ENCODE measurements around the gene TBC1D13.

TBC1D13 gene

DNA sequence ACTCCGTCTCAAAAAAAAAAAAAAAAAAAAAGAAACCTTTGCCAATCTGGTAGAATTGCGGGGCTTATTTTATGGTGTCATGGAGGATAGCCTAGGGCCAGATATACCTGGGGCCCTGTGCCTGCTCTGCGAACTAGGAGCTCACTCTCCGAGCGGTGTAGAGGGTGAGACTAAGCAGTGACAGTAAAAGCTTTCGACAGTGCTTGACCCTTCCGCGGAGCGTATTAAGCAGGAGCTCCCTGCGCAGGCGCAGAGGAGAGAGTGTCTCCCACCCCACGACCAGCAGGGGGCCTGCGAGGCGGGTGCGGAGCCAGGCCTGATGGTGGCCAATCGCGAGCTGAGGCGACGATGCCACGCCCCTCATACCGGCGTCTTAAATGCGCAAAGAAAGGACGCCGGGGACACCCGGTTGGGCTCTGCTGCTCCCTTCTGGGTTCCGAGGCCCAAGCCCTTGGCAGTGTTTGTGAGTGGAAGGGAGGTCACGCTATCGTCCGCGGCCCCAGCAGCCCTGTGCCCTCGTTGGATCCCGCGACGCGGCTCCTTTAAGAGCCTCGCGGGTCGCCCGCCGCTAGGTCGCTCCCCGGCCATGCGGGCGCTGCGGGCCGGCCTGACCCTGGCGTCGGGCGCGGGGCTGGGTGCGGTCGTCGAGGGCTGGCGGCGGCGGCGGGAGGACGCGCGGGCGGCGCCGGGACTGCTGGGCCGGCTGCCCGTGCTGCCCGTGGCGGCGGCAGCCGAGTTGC is 31.2 kb downstream of the TBC1D13 start, which contains the start of gene ENDOG:
ENDOG (plus strand) TSS at position 402 of the 740 bp plus-strand sequence; CDS start at position 587, 185 bp downstream.
- in situ Hi-C loops (cut with HindIII; ENCODE audit: low pct_ligation_motif_present, low pct_unique_long_range_greater_than_20kb, low sequenced_read_pairs) = no loop called here

GRCh38 chr9:128818839-128819715 is 32.0 kb downstream of the TBC1D13 start:
- DNase-seq = no peak
- in situ Hi-C loops (cut with HindIII; ENCODE audit: low pct_ligation_motif_present, low pct_unique_long_range_greater_than_20kb, low sequenced_read_pairs) = no loop called here

More for the DNA sequence above, 31.2 kb downstream of the TBC1D13 start, which contains the start of gene ENDOG:
- peak; percentile 95 for DNase-seq

DNA sequence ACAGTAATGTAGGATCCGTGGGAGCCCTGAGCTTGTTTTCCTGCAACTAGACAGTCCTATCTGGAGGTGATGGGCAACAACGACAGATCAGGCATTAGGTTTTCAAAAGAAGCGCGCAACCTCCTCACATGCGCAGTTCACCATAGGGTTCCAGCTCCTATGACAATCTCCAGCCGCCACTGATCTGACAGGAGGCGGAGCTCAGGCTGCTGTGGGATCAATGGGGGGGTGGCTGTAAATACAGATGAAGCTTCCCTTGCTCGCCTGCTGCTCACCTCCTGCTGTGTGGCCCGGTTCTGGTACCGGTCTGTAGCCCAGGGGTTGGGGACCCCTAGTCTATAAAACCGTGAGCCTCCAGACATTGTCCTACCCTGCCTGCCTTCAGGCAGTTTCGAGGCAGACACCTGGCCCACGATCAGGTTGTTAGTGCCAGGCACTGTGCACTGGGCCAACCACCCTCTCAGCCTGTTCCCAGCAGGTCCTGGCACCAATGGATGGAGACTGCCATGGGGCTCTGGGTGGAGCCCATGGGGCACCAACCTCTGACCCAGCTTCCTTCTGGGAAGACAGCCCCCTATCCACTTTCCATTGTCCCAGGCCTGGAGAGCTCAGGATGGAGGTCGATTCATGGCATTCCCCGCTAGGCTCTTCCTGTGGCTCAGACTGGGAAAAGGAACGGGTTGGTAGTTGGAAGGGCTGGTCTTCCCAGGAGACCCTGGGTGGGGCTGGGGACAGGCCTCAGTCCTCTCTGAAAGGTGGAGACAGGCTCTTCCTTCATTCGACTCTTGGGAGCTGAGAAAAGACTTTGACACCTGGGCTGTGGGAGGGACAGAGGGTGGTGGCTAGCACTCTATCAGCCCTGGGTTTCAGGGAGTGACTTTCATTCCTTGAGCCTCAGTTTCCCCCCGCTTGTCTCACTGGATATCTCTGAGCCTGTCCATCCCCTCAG is 32.9 kb downstream of the TBC1D13 start:
- DNase-seq = no peak
- in situ Hi-C loops (cut with HindIII; ENCODE audit: low pct_ligation_motif_present, low pct_unique_long_range_greater_than_20kb, low sequenced_read_pairs) = no loop called here

- DNase-seq = no peak
- in situ Hi-C loops (cut with HindIII; ENCODE audit: low pct_ligation_motif_present, low pct_unique_long_range_greater_than_20kb, low sequenced_read_pairs) = no loop called here
Observed at GRCh38 chr9:128820665-128821583, 33.9 kb downstream of the TBC1D13 start.

- in situ Hi-C loops (cut with HindIII; ENCODE audit: low pct_ligation_motif_present, low pct_unique_long_range_greater_than_20kb, low sequenced_read_pairs) = no loop called here
Observed at GRCh38 chr9:128821584-128822406, 34.7 kb downstream of the TBC1D13 start.

DNA sequence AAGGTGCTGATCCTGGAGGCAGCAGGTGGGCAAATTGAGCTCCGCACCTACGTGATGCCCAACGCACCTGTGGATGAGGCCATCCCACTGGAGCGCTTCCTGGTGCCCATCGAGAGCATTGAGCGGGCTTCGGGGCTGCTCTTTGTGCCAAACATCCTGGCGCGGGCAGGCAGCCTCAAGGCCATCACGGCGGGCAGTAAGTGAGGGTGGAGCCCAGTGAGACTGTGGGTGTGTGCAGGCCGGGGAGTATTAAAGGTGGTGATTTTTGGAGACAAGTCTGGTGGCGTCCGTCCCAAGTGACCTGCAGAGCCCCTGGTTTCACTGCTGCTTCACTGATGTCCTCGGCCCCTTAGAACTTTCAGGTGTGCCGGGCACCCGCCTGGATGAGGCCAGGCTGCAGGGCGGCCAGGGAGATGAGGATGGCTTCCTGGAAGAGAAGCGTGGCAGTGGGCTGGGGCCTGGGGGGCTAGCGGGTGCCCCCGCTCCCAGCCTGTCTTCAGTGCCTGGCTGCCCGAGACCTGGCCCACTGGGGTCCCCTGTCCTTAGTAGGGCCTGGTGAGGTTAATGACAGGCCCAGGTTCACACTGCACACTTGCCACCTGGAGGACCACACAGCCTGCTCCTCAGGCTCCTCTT is 35.5 kb downstream of the TBC1D13 start:
- no peak for DNase-seq
- in situ Hi-C loops (cut with HindIII; ENCODE audit: low pct_ligation_motif_present, low pct_unique_long_range_greater_than_20kb, low sequenced_read_pairs) = no loop called here

More at GRCh38 chr9:128821584-128822406, 34.7 kb downstream of the TBC1D13 start:
- DNase-seq = no peak

- in situ Hi-C loops (cut with HindIII; ENCODE audit: low pct_ligation_motif_present, low pct_unique_long_range_greater_than_20kb, low sequenced_read_pairs) = no loop called here
- no peak for DNase-seq
Observed at GRCh38 chr9:128823362-128823902, 36.4 kb downstream of the TBC1D13 start.

DNA sequence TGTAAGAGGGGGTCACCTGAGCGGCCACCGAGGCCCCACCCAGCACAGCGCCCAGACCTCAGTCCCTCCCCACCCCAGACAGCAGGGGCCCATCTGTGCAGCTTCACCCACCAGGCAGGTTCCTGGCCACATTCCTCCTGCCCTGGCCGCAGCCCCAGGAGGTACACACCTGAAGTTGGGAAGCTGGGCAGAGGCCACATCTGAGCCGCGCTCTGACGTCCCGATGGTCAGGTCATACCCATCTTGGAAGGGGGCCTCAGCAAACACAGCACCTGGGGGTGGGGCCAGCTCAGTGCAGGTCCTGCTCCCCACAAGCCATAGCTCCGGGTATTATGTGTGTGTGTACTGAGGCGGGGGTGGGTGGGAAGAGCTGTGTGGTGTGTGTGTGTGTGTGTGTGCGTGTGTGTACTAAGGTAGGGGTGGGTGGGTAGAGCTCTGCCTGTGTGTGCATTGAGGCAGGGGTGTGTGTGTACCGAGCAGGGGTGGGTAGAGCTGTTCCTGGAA is 36.9 kb downstream of the TBC1D13 start:
- no peak for DNase-seq
- in situ Hi-C loops (cut with HindIII; ENCODE audit: low pct_ligation_motif_present, low pct_unique_long_range_greater_than_20kb, low sequenced_read_pairs) = no loop called here

DNA sequence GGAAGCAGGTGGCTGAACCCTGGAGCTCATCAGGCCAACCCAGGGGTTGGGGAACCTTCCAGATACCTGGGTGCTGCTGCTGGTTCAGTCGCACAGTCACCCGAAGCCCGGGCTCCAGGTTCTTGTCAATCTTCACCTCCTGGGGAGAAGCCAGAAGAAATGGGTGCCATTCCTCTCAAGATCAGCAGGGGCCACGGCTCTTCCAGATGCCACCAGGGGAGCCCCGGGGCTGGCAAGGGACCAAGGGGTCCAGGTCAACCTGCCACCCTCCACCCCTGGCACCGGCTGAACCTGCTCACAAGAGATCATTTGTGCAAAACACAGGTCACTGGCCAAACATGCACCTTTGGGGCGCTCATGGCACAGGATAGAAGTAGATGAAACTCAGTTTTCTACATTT is 37.9 kb downstream of the TBC1D13 start:
- no peak for DNase-seq
- in situ Hi-C loops (cut with HindIII; ENCODE audit: low pct_ligation_motif_present, low pct_unique_long_range_greater_than_20kb, low sequenced_read_pairs) = no loop called here

GRCh38 chr9:128825923-128826700 is 39.1 kb downstream of the TBC1D13 start:
- no peak for DNase-seq
- in situ Hi-C loops (cut with HindIII; ENCODE audit: low pct_ligation_motif_present, low pct_unique_long_range_greater_than_20kb, low sequenced_read_pairs) = no loop called here

- in situ Hi-C loops (cut with HindIII; ENCODE audit: low pct_ligation_motif_present, low pct_unique_long_range_greater_than_20kb, low sequenced_read_pairs) = no loop called here
- no peak for DNase-seq
Observed at GRCh38 chr9:128828267-128828666, 41.2 kb downstream of the TBC1D13 start.

DNA sequence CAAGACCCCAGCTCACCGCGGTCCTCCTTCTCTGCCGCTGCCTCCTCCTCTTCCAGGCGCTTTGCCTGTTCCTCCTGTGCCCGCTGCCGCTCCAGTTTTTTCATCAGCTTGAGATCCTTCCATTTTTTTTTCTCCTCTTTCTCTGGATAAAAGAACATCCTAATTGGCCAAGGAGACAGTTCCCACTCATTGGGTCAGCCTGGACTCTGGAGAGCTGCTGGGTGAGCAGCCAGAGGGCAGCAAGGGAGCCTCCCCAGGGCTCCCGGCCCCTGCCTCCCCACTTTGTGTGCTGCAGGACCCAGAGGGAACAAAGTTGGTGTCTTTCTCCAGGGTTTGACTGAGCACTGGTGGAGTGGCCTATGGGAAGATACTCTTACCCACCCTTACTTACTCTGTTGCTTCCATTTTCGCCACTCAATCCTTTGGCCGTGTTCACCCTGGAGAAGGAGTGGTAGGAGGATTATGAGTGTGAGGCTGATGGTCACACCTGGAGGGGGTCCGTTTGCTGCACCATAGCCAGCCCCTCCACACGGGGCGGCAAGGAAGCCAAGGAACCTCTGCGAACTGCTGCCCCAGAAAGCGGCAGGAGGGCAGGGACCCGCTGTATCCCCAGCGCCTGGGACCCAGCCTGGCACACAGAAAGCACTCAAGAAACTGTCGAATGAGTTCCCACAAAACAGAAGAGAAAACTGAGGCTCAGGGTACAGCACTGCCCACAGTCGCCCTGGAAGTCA is 41.8 kb downstream of the TBC1D13 start:
- in situ Hi-C loops (cut with HindIII; ENCODE audit: low pct_ligation_motif_present, low pct_unique_long_range_greater_than_20kb, low sequenced_read_pairs) = no loop called here

DNA sequence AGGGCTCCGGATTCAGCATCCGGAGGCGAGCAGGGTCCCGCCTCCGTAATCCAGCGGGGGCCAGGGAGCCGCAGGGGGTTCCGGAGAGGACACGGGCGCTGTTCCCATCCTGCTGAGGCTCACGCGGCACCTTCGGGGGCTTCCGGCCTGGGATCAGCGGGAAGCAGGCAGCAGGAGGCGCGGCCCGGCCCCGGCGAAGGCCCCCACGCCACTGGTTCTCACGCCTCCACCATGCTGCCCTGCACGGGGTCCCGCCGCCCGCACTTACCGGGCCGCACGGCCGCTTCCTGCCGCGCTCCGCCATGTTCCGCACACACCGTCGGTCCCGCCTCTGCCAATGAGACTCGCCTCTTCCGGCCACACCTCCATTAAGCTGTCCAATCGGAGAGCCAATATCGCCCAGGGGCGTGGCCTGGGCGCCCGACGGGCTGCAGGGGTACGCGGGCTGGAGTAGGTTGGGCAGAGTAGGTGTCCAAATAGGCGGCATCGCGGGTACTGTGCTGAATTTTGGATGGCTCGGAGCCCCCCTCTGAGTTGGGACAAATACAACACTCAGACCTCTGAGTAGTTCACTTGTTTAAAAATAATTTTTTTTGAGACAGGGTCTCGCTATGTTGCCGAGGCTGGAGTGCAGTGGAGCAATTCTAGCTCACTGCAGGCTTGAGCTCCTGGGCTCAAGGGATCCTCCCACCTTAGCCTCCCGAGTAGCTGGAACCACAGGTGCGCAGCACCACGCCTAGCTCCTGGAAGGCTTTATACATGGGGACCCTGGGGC is 42.6 kb downstream of the TBC1D13 start, which contains the start of gene SPOUT1:
SPOUT1 (minus strand) TSS at position 318 of the 775 bp plus-strand sequence; CDS start at position 304, 14 bp downstream.
- in situ Hi-C loops (cut with HindIII; ENCODE audit: low pct_ligation_motif_present, low pct_unique_long_range_greater_than_20kb, low sequenced_read_pairs) = no loop called here
- DNase-seq = peak; percentile 92

More for the DNA sequence above, 41.8 kb downstream of the TBC1D13 start:
- DNase-seq = peak; percentile 7

DNA sequence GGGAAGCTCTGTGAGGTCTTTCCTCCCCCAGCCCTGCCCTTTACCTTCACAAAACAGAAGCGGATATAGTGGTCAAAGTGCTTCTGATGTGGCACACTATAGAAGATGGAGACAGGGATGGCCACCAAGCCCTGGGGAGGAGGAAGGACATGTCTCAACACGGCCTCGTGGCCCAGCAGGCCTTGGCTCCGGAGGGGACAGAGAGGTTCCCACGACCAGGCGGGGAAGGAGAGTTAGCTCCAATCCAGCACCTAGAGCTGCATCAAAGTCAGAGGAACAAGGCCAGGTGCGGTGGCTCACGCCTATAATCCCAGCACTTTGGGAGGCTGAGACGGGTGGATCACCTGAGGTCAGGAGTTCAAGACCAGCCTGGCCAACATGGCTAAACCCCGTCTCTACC is 46.6 kb downstream of the TBC1D13 start:
- in situ Hi-C loops (cut with HindIII; ENCODE audit: low pct_ligation_motif_present, low pct_unique_long_range_greater_than_20kb, low sequenced_read_pairs) = no loop called here

More for the DNA sequence above, 46.6 kb downstream of the TBC1D13 start:
- DNase-seq = no peak

Data from ACHN (cell line).